HG03039 (cell line): Measurements from ENCODE around the gene TENT4A.

Source experiments
- ATAC-seq: cut with Tn5 transposase; IDR thresholded peaks from one replicate; pipeline ENCODE4 v1.9.1; 2021; ENCODE audit warnings: mild to moderate bottlenecking, moderate library complexity; ENCODE audit not compliant: unreplicated experiment

Gene TENT4A

DNA sequence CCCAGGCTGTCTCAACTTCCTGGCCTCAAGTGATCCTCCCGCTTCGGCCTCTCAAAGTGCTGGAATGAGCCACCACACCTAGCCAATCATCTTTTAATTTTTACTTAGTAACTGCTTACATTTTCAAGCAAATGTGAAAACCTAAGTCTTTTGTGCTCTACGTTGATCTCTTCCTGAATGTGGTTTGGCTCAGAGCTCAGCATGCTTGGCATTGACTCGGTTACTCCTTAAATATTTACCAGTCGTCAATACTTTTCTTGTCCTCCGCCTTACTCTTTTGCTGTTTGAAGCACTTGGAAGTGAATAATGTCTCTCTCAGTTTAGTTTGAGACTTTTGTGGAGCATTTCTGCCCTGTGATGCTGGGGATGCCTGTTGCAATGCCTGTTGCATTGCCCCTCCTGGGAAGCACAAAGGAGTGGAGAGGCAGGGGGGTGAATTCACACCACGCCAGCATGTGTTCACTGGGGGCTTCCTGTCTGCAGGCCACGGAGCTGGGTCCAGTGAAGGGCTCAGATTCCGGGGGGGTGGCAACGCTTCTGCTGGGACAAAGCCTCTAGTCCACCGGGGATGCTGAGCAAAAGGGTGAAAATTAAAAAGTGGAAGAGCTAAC is 13.1 kb upstream of the TENT4A start:
- ATAC-seq, result no peak

DNA sequence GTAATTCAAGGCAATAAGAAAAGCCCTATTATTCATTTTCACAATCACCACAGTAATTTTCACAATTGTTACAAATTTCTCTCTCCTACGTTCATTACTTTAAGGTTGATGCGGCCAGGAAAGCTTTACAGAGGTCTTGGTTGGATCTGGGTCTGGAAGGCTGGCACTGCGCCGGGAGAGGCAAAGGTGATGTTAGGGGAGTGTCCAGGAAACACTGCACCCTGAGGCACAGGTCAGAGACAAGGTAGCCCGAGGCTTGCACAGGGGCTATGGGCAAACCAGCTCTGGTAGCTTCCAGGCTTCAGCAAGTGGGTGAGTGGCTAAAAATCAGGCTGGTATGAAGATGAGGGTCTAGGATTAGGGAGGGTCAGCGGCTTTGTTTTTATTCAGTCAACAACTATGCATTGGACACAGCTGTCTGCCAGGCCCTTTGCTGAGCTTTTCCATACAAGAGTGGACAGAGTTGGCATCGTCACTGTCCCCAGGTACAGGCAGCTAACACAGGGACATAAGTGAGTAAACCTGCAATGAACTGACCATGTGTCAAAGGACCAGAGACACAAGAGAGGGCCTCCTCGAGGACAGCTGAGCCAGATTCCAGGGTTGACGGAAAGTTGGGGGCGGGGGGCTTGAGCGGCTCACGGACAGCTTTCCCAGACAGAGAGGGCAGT is 12.4 kb upstream of the TENT4A start:
- no peak for ATAC-seq

DNA sequence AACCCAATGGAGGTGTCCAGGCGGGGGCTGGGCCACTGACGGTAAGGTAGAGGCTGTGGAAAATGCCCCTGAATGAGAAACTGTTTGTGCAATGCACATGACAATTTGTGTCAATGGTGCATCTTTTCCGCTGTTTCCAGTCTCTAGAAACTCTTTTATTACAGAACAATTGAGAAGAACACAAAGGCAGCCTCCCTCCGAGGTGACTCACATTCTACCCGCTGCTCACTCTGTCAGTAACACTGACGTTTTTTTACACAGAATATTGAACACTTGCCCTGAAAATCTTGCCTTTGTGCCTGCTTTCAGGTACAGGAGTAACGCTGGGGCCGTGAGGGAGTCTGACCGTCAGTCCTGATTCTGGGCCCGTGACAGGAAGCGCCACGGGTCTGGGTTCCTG is 11.7 kb upstream of the TENT4A start:
- no peak for ATAC-seq

DNA sequence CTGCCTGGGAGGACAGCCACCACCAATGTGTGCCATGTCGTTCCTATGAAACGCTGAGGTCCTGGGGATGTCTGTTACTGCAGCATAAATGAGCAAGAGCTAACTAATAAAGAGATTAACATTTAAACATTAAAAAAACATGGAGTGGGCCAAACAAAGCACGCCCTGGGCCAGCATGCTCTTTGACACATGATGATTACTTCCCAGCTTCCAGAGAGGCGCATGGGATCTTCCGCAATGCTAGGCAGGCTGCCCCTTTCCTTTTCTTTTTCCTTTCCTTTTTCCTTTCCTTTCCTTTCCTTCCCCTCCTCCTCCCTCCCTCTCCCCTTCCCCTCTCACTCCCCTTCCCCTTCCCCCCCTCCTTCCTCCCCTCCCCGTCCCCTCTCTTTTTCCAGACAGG is 10.6 kb upstream of the TENT4A start:
- no peak for ATAC-seq

DNA sequence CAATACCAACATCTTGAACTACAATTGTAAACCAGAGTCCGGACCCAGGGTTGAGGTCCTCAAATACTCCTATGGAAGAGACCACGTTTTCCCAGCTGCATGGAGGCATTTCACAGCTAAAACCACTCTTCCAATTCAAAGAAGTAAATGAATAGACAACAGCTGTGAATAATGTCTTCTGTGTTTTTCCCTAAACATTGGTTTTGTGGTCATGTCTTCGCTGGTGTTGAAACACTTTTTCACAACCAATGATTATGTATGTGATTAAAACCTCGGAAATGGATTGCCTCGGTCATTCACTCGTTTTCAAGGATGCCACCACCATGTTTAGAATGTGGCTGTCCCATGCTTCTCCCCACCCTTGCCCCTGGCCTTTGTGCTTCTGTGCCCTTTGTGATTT is 9.4 kb upstream of the TENT4A start:
- ATAC-seq, result no peak

DNA sequence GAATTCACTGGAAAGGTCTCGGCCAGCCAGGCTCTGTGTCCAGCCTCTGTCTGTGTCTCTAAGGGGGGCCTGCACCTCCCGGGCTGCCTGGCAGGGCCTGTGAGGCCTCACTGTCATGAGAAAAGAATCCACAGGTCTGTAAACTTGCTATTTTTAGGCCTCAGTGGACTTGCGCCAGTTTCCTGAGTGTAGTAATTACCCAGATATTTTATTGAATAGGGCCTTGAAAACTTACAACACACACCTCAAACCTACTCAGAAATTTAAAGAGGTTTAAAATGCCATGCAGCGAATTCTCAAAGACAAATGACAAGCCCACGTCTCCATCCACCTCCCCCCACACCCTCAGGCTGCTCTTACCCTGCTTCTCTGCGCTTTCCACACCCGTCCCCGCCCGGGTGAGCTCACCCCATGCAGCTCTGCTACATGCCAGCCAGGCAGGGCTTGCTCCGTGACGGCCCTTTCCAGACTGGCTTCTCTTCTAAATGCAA is 8.8 kb upstream of the TENT4A start:
- no peak for ATAC-seq

DNA sequence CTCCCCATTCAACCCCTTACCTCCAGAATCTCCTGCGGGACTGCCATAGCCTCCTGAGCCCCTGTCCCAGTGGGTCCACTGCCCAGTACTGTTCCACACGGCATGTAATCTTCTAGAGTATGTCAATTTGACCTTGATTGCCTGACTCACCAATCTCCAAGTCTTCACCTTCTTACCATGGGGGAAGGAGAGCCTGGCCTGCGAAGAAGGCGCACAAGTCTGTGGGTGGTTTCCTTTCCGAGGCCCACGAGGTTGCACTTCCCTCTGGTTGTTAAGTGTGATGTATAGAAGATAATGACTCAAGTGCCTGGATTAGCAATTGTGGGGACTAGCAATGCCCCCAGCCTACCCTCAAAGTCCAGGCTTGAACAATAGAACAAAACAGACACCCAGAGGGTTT is 8.1 kb upstream of the TENT4A start:
- ATAC-seq, result peak; percentile 66

DNA sequence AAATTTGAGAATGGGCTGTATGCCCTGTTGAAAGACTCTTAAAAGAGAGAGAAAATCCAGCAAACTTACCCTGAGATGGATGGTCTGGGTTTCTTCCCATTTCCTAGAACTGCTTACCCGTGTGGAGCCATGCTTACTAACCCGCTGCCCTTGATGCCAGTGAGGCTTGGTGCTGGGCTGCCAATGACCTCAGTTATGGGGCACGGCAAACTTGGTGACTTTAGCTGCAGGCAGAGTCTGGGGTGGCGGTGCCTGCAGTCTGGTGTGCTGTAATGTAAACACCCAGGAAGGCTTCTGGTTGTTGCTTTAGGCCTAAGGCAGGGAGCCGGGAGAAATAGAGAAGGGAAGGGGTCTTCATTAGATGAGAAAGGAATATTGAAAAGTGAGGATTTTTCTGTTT is 7.3 kb upstream of the TENT4A start:
- ATAC-seq, result no peak

DNA sequence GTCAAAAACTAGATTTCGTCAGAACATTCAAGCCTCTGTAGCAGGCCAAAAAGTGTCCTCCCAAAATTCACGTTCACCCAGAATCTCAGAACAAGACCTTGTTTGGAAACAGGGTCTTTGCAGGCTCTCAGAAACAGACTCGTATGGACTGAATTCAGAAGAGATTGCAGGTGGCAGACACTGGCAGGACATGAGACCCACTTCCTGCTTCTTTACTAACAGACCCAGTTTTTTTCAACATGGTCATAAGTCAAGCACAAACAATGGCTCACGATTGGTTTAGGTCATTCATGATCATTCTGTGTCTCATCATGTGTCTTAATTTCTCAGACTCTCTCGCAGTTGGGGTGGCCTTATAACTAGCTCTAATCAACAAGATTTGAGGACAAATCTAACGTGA is 5.4 kb upstream of the TENT4A start:
- ATAC-seq, result no peak

DNA sequence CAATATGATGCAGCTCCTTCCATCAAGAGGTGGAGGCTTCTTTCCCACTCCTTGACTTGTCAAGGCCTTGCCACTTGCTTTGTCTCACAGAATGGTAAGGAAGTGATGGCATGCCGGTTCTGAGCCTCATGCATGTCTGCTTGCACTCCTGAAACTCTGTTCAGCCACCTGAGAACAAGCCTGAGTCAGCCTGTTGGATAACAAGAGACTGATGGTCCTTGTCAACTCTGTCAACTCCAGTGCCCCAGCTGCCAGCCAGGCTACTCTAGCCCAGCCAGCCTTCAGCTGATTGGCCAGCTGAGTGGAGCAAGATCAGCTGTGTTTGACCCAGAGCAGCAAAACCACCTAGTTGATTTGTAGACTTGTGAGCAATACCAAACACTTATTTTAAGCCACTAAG is 4.4 kb upstream of the TENT4A start:
- no peak for ATAC-seq

DNA sequence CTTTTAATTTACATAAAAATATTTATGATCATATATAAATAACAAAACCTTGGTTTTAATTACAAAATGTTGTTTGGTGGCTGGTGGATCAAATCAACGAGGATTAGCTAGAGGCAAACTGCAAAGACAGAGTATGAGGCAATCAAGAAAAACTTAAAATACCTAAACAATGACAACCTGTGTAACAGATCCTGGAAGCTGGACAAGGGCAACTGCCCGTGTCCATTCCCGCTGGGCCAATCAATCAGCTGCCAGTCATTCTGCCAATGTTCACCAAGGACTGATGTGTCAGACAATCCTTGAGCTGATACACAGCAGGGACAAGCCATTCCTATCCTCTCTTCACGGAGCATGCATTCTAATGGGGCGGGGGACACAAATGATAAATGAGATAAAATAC is 3.2 kb upstream of the TENT4A start:
- ATAC-seq, result no peak

DNA sequence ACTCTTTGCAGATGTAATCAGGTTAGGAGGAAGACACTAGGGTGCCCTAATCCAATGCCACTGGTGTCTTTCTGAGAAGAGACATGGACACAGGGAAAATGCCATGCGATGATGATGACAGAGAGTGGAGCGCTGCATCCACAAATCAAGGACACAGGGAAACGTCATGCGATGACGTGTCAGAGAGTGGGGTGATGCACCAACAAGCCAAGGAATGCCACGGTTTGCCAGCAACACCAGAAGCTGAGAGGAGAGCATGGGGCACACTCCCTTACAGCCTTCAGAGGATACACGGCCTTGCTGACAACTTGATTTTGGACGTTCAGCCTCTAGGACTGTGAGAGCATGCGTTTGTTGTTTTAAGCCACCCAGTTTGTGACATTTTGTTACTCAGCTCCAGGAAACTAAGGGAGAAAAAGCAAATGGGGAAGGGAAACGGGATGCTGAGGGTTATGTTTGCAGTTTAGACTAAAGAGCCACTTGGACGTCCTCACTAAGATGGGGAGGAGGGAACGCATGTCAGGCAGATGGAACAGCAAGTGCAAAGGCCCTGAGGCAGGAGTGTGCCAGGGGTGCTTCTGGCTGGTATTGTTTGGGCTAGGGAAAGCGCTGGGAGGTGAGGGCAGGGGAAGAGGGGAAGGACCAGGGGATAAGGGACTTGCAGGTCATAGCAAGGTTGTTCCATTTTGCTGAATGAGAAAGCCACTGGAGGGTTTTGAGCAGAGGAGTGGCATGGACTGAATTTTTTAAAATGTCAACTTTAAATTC is 2.5 kb upstream of the TENT4A start:
- ATAC-seq, result no peak

DNA sequence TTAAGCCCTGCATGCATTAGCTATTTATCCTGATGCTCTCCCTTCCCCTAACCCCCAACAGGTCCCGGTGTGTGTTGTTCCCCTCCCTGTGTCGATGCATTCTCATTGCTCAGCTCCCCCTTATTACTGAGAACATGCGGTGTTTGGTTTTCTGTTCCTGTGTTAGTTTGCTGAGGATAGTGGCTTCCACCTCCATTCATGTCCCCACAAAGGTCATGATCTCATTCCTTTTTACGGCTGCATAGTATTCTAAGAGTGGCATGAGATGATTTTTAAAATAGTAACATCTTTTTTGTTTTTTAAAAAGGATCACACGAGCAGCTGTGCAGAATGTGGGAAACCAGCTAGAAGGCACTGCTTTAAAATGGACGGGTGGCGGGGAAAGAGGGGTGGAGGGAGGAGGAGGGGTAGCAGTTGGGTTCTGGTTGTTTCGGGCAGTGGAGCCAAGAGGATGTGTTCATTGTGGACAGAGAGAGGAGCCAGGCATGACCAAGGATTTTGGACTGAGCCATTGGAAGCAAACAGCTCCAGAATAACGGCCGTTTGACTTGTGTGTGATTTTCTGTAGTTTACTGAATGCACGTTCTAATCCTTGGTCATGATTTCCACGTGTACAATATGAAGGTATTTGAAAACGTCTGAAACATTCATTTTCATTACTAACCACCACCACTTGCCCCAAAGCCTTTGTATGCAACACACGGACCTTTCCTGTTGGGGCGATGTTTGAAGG is 1.7 kb upstream of the TENT4A start:
- no peak for ATAC-seq

DNA sequence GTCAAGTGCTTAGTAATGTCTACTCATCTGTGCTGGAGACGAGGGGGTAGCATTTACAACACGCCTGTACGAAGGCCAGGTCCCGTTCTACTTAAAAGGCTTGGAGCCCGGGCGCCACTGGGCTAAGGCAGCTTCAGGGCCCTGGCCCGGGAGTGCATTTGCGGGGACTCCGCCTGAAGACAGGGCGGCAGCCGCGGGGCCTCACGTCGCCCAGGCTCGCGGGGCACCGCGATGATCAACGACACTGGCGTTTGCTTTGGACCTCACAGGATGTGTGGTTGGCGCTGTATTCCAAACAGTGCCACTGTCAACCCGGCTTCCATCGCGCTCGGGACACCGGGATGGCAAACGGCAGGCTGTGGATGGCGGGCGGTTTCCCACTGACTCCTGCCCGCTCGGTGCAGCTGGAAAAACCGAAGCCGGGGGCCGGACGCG is 1.1 kb upstream of the TENT4A start:
- no peak for ATAC-seq

DNA sequence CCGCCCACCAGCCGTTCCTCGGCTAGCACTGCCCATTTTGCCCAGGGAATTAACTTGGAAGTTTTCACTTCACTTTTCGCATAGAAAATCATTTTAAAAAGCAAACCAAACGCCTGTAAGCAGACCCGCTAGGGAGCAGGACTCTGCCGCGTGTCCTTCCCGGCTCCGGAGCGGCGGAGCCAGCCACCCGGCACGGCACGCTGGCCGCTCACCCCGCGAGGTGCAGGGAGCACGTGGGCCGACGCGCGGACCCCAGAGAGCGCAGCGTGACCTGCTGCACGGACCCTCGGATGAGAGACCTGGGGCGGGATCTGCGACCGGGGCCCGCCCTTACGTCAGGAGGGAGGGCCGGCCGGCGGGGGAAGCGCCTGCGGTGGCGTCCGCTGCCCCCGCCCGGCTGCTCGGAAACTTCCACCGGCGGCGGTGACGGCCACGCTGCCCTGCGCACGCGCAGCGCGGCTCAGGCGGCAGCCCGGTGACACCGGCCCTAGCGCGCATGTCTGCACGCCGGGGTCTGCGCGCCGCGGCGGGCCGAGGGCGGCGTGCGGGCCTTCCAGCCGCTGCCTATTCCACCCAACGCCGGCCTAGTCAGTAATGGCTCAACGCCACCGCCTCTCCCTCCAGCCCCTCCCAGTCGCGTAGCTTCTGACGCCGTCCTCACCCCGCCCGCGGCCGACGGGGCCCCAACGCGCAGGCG is 507 bp upstream of the TENT4A start:
- ATAC-seq, result peak; percentile 51

DNA sequence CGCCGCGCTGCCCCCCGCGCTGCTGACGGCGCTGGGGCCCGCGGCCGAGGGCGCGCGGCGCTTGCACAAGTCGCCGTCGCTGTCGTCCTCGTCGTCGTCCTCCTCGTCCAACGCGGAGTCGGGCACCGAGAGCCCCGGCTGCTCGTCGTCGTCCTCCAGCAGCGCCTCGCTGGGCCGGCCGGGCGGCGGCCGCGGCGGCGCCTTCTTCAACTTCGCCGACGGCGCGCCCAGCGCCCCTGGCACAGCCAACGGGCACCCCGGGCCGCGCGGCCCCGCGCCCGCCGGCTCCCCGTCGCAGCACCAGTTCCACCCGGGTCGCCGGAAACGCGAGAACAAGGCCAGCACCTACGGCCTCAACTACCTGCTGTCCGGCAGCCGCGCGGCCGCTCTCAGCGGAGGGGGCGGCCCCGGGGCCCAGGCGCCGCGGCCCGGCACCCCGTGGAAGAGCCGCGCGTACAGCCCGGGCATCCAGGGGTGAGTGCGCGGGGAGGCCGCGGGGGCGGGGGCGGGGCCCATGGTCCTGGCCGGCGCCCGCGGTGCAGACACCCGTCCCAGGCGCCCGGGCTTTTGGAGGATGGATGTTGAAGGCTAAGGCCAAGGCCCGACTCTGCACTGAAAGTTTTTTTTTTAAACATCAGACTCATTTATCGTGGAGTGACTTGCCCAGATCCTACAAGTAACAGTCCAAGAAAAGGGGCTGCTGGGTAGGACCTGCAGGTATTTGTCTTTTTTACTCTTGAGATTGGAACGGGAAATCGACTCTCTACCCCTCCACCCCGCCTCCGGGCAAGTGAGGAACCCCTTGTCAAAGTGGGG is 1.2 kb downstream of the TENT4A start:
- no peak for ATAC-seq

DNA sequence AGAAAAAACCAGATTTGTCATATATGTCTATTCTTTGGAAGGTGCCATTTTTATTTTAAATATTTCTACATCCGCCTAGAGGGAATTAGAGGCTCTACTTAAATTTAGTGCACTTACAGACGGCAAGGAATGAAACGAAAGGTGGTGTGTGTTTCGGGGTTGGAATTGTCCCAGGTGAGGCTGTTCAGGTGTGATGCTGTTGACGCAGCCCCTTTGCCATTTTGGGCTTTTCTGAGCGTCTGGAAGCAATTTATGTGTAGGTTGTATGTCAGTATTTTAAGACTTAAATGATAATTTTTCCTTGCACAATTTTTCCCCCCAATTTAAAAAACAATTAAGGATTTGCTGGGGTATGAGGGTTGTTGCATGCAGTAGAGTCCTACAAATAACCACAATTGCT is 2.0 kb downstream of the TENT4A start:
- ATAC-seq, result no peak

DNA sequence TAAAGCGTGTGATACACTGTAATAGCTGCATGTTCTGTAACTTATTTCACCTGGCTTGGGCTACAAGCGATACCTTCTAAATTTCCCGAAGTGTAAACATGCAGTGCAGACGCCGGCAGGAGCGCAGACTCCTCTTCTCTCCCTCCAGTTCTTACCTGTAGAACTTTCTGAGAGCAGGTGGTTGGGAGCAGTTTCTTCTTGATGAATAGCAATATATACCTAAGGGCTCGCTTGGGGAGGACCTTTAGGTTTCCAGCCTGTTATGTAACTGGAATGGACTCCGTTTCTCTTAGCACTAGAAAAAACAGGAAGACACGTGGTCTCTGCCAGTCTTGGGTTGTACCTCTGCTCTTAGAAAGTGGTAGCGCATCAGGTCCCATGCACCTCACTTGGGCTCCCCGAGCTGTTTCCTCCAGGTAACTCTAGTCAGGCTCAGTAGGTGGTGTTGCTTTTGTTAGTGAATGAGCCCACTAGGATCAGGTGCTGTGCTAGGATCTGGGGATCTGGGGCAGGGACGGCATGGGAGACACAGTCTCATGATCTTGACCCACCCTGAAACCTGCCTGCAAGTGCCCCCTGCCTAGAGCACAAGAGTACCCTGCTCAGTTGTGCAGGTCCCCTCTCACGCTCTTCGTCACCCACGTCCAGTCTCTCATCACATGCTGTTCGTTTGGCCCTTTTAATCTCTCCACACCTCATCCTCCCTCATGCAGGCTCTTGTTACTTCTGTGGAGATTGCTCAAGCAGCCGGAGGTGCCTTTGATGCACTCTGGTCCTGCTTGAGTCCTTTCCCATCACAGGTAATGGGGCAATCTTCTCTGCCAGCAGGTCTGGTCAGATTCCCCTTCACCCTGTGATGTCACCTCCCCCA is 2.8 kb downstream of the TENT4A start:
- no peak for ATAC-seq

DNA sequence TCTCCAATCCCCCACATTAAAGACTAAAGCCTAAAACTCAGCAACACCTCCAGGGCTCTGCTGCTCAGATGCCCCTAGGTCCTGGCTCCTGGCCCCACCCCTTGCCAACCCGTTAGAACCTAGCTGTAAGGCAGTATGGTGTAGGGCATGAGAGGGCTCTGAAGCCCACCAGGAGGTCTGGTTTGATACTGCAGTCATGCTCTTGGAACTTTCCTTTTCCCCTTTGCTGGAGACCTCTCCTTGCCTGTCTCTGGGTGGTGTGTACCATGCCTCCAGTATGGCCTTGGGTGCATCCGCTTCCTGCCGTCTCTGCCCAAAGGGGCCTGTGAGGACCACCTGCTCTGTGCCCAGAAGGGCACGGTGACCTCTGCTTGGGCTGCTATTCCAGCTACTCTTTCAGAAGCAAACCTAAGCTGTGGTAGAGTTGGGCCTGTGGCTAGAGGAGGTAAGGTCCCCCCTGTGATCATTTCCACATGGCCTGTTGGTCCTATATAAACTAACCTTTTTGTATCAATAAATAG is 3.5 kb downstream of the TENT4A start:
- no peak for ATAC-seq
